Neural progenitor cell (in vitro differentiated cells): ENCODE measurements around the gene PPIH. TPM values are rescaled to one million over a fixed set of nuclear protein-coding genes. Genes with fewer than 3 reads are reported as not detected.
"Not testable (repeated sequence)": the region's sequence is repeated elsewhere in the genome, so short reads cannot be mapped to it uniquely, and the experiment has no call there.

ENCODE experiments used
- DNase-seq: peaks from one replicate; pipeline ENCODE4 v3.0.0-alpha.2; 2016; ENCODE audit warnings: low spot score
- H2AFZ ChIP-seq: fragments of 200-600 bp; sonication (generic); replicated peaks from 2 replicates; pipeline ENCODE4 v1.6.1; 2016; ENCODE audit warnings: antibody characterized with exemption
- H3F3A ChIP-seq: fragments of 200-600 bp; sonication (generic); 2 replicates; pipeline ENCODE4 v1.6.1; 2016; ENCODE audit warnings: antibody characterized with exemption, low read depth
- H3K27ac ChIP-seq: fragments of 200-600 bp; sonication (generic); 2 replicates; pipeline ENCODE4 v1.5.1; 2016; ENCODE audit warnings: mild to moderate bottlenecking
- H3K27me3 ChIP-seq: fragments of 200-600 bp; sonication (generic); 2 replicates; pipeline ENCODE4 v1.6.1; 2016; ENCODE audit warnings: mild to moderate bottlenecking, moderate library complexity
- H3K36me3 ChIP-seq: fragments of 200-600 bp; sonication (generic); 2 replicates; pipeline ENCODE4 v1.5.1; 2016
- H3K4me1 ChIP-seq: fragments of 200-600 bp; sonication (generic); 2 replicates; pipeline ENCODE4 v1.6.1; 2016; ENCODE audit warnings: mixed run types
- H3K4me2 ChIP-seq: fragments of 200-600 bp; sonication (generic); 2 replicates; pipeline ENCODE4 v1.6.1; 2016
- H3K4me3 ChIP-seq: fragments of 200-600 bp; sonication (generic); 2 replicates; pipeline ENCODE4 v1.5.1; 2016
- H3K79me2 ChIP-seq: fragments of 200-600 bp; sonication (generic); 2 replicates; pipeline ENCODE4 v1.6.1; 2016; ENCODE audit warnings: low read depth
- H3K9ac ChIP-seq: fragments of 200-600 bp; sonication (generic); 2 replicates; pipeline ENCODE4 v1.6.1; 2016
- H3K9me3 ChIP-seq: fragments of 200-600 bp; sonication (generic); 2 replicates; pipeline ENCODE4 v1.5.1; 2016; ENCODE audit warnings: low read depth
- H4K20me1 ChIP-seq: fragments of 200-600 bp; sonication (generic); 2 replicates; pipeline ENCODE4 v1.6.1; 2016; ENCODE audit warnings: low read depth
- H3K27ac Mint-ChIP-seq: 3 replicates; pipeline ENCODE4 v1.8.0; 2021; ENCODE audit warnings: mixed read lengths
- H3K27me3 Mint-ChIP-seq: 2 replicates; pipeline ENCODE4 v1.8.0; 2022; ENCODE audit warnings: low read depth, mild to moderate bottlenecking, inconsistent platforms, moderate library complexity, mixed read lengths; ENCODE audit not compliant: insufficient read depth
- H3K36me3 Mint-ChIP-seq: 3 replicates; pipeline ENCODE4 v1.8.0; 2021; ENCODE audit warnings: mixed read lengths
- H3K4me1 Mint-ChIP-seq: 3 replicates; pipeline ENCODE4 v1.8.0; 2021; ENCODE audit warnings: mixed read lengths
- H3K4me3 Mint-ChIP-seq: 3 replicates; pipeline ENCODE4 v1.8.0; 2021; ENCODE audit warnings: mild to moderate bottlenecking, moderate library complexity, mixed read lengths
- H3K9me3 Mint-ChIP-seq: 3 replicates; pipeline ENCODE4 v1.8.0; 2020; ENCODE audit warnings: mixed read lengths
- CTCF ChIP-seq: fragments of 200-600 bp; sonication (generic); IDR thresholded peaks from 2 replicates; pipeline ENCODE4 v1.5.1; 2017; ENCODE audit warnings: antibody characterized with exemption, mild to moderate bottlenecking
- EZH2 ChIP-seq: fragments of 200-600 bp; sonication (generic); IDR thresholded peaks from 2 replicates; pipeline ENCODE4 v1.6.1; 2017; ENCODE audit warnings: antibody characterized with exemption, mild to moderate bottlenecking, moderate library complexity
- EZH2phosphoT487 ChIP-seq: fragments of 200-600 bp; sonication (generic); IDR thresholded peaks from 2 replicates; pipeline ENCODE4 v1.6.1; 2017; ENCODE audit warnings: antibody characterized with exemption
- total RNA-seq: library from RNA; depleted of rRNA; stranded (reverse); fragments of >200 nt; gene quantifications from 2 replicates; pipeline ENCODE4 v1.2.3, GENCODE V29; 2015; ENCODE audit warnings: low replicate concordance

The PPIH gene
- total RNA-seq, 1 donor from 2014 or later: 126 TPM

GRCh38 chr1:42680921-42681683, 22.9 kb downstream of the PPIH start:
- Mint-ChIP-seq H3K9me3 (peaks cover 2% of the 10 kb centered on the region), H3K27ac (peak overlapping the region; percentile 80), H3K27me3 (peaks cover 4% of the 10 kb centered on the region), H3K4me1 (peaks cover 40% of the 10 kb centered on the region), H3K36me3 (peaks cover 21% of the 10 kb centered on the region), H3K4me3 (peak overlapping the region; percentile 96)
- DNase-seq: peak; percentile 23
- TF ChIP-seq EZH2: no peak
- no peak for TF ChIP-seq EZH2phosphoT487
- TF ChIP-seq CTCF: no peak
- H3K4me1 ChIP-seq: peaks cover 30% of the 10 kb centered on the region
- H3K27ac ChIP-seq: no peak overlapping the region
- peaks cover 32% of the 10 kb centered on the region for H4K20me1 ChIP-seq
- H3F3A ChIP-seq: peaks cover 17% of the 10 kb centered on the region
- H3K9me3 ChIP-seq: no peaks in the 10 kb centered on the region
- H3K27me3 ChIP-seq: no peaks in the 10 kb centered on the region
- peaks cover 9% of the 10 kb centered on the region for H3K36me3 ChIP-seq
- peak overlapping the region; percentile 88 for H2AFZ ChIP-seq
- H3K9ac ChIP-seq: peak overlapping the region; percentile 67
- peaks cover 55% of the 10 kb centered on the region for H3K79me2 ChIP-seq
- peak overlapping the region; percentile 89 for H3K4me3 ChIP-seq
- peak overlapping the region; percentile 97 for H3K4me2 ChIP-seq

DNA sequence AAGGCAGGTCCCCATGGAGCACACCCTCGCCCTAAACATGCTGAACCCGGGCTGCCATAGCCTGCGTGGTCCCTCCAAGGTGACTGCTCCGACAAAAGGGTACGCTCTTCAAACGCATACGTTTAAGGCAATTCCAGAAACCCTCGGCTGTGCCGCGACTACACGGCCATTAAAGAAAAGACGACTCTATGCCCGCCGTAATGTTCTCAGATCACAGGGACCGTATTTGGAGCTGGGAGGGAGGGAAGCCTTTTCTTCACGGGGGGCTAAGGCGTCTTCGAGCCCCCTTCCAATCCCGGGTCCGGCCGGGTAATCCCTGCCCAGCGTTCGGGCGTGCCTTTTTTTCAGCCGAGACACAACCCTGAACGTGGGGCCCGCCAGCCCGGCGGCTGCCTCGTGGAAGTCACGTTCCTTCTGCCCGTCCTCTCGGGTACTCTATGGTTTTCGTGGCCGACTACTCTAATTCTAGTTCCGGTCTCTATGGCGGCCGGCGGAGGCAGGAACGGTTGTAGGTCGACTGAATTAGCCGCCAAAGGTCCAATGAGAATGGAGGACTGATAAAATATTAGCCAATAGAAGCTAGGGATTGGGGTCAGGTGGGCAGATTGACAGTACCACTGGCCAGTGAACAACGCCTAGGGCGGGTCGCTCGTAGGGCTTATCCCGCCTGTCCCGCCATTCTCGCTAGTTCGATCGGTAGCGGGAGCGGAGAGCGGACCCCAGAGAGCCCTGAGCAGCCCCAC, 23.7 kb downstream of the PPIH start, which contains the start of gene YBX1:
TSS of gene YBX1 (plus strand) at position 678 of the 743 bp plus-strand sequence. CDS start 148 bp downstream, outside the sequence.
- H3K9me3 Mint-ChIP-seq: peaks cover 2% of the 10 kb centered on the region
- no peaks in the 10 kb centered on the region for H3K27me3 ChIP-seq
- H4K20me1 ChIP-seq: peaks cover 41% of the 10 kb centered on the region
- H3K4me1 ChIP-seq: peaks cover 36% of the 10 kb centered on the region
- H3K9me3 ChIP-seq: no peaks in the 10 kb centered on the region
- peaks cover 4% of the 10 kb centered on the region for H3K27me3 Mint-ChIP-seq
- H3K27ac Mint-ChIP-seq: peak within 1 kb of the TSS; percentile 80
- H2AFZ ChIP-seq: peak within 1 kb of the TSS; percentile 88
- peak within 1 kb of the TSS; percentile 99 for H3K4me3 Mint-ChIP-seq
- H3K36me3 Mint-ChIP-seq: peaks cover 20% of the 10 kb centered on the region
- H3K79me2 ChIP-seq: peaks cover 63% of the 10 kb centered on the region
- no peak for TF ChIP-seq EZH2phosphoT487
- peak within 1 kb of the TSS; percentile 97 for H3K4me2 ChIP-seq
- peak; percentile 97 for DNase-seq
- H3K9ac ChIP-seq: peak within 1 kb of the TSS; percentile 70
- H3K36me3 ChIP-seq: peaks cover 9% of the 10 kb centered on the region
- H3K4me3 ChIP-seq: peak within 1 kb of the TSS; percentile 89
- H3K27ac ChIP-seq: peak within 1 kb of the TSS; percentile 85
- peaks cover 47% of the 10 kb centered on the region for H3K4me1 Mint-ChIP-seq
- peaks cover 17% of the 10 kb centered on the region for H3F3A ChIP-seq

GRCh38 chr1:42682484-42682738, 24.2 kb downstream of the PPIH start:
- Histone ChIP-seq H3K9ac (peak overlapping the region; percentile 39), H3K4me3 (peak overlapping the region; percentile 89), H3K79me2 (peaks cover 68% of the 10 kb centered on the region), H4K20me1 (peaks cover 46% of the 10 kb centered on the region), H3F3A (peaks cover 17% of the 10 kb centered on the region), H3K4me1 (peaks cover 36% of the 10 kb centered on the region), H3K27ac (peak overlapping the region; percentile 85), H3K4me2 (peak overlapping the region; percentile 60)
- Mint-ChIP-seq H3K27ac (peak overlapping the region; percentile 80), H3K4me1 (peaks cover 49% of the 10 kb centered on the region), H3K4me3 (peak overlapping the region; percentile 96), H3K36me3 (peaks cover 22% of the 10 kb centered on the region)
- not testable (repeated sequence) for H3K9me3 Mint-ChIP-seq, H3K27me3 ChIP-seq, H3K27me3 Mint-ChIP-seq, DNase-seq, H2AFZ ChIP-seq, H3K9me3 ChIP-seq, H3K36me3 ChIP-seq

DNA sequence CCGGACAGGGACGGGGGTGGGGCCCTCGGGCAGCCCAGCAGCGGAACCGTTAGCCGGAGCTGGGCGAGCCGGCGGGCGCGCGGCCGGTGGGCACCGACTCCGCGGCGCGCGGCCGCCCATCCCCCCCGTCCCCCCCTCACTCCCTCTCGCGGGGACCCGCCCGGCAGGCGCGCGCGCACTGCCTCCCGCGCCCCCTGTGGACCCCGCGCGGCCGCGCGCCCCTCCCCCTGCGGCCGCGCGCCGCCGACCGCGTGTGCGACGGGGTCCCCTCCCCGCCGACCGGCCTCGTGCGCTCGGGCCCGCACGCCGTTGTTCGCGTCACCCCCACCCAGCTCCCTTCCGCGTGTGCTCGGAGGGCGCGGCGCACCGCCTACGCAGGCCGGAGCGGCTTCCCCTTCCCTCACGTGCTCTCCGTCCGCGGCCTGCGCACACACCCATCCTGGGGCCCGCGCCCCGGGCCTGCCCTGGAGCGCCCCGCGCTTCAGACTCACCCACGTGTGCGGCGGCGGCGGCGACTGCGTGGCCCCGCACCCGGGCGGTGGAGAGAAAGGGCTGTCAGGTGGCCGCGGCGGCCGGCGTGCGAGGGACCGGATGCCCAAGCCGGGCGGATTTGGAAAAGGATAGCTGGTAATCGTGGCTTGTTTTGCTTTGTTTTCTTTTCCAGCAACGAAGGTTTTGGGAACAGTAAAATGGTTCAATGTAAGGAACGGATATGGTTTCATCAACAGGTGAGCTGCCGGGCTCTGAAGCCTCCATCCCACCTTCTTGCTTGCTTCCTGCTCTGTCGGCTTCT, 24.7 kb downstream of the PPIH start:
- H3K4me2 ChIP-seq: peak overlapping the region; percentile 93
- H3K36me3 ChIP-seq: peaks cover 14% of the 10 kb centered on the region
- H3K9ac ChIP-seq: peak overlapping the region; percentile 70
- peak overlapping the region; percentile 89 for H3K4me3 ChIP-seq
- peak overlapping the region; percentile 99 for H3K4me3 Mint-ChIP-seq
- peaks cover 4% of the 10 kb centered on the region for H3K27me3 Mint-ChIP-seq
- peak overlapping the region; percentile 72 for H3K27ac Mint-ChIP-seq
- H3K27ac ChIP-seq: peak overlapping the region; percentile 85
- TF ChIP-seq CTCF (no peak), EZH2 (no peak), EZH2phosphoT487 (no peak)
- H3K9me3 Mint-ChIP-seq: peaks cover 2% of the 10 kb centered on the region
- H3K79me2 ChIP-seq: peaks cover 73% of the 10 kb centered on the region
- peaks cover 27% of the 10 kb centered on the region for H3K36me3 Mint-ChIP-seq
- H3K4me1 ChIP-seq: peaks cover 36% of the 10 kb centered on the region
- peaks cover 18% of the 10 kb centered on the region for H3F3A ChIP-seq
- peak; percentile 86 for DNase-seq
- no peaks in the 10 kb centered on the region for H3K9me3 ChIP-seq
- no peak overlapping the region for H2AFZ ChIP-seq
- H3K4me1 Mint-ChIP-seq: peaks cover 54% of the 10 kb centered on the region
- H4K20me1 ChIP-seq: peaks cover 51% of the 10 kb centered on the region
- H3K27me3 ChIP-seq: no peaks in the 10 kb centered on the region
